AG04450 (cell line): ENCODE results near the gene MRPS18C. TPM values are rescaled to one million over a fixed set of nuclear protein-coding genes. Genes with fewer than 3 reads are reported as not detected.
"Not testable (repeated sequence)": the region's sequence is repeated elsewhere in the genome, so short reads cannot be mapped to it uniquely, and the experiment has no call there.

ENCODE experiments used
- CTCF ChIA-PET: fragments of 300-600, 350-600 bp; formaldehyde crosslinking; extraction: SDS; loops from one replicate; lab custom pipeline; 2022; ENCODE audit warnings: antibody characterized with exemption, inconsistent platforms; lab: Charles Lee
- POLR2A ChIA-PET: fragments of 350-600 bp; formaldehyde crosslinking; extraction: SDS; loops from one replicate; lab custom pipeline; 2021; ENCODE audit warnings: antibody characterized with exemption, inconsistent platforms; lab: Yijun Ruan, JAX
- DNase-seq: peaks from one replicate; pipeline ENCODE4 v3.0.0-alpha.2; 2011; ENCODE audit warnings: low read depth, low spot score
- H3K27ac ChIP-seq: one replicate; pipeline ENCODE4 v1.5.1; 2012; ENCODE audit warnings: low read depth, low read length, control low read depth
- H3K27me3 ChIP-seq: one replicate; pipeline ENCODE4 v1.6.0; 2012; ENCODE audit warnings: low read length; ENCODE audit not compliant: control insufficient read depth, insufficient read depth
- H3K4me3 ChIP-seq: 2 replicates; pipeline ENCODE4 v1.5.1; 2011; ENCODE audit warnings: mild to moderate bottlenecking, low read depth, low read length, control low read depth
- H3K9me3 ChIP-seq: 2 replicates; pipeline ENCODE4 v1.5.1; 2012; ENCODE audit warnings: low read length; ENCODE audit not compliant: control insufficient read depth, insufficient read depth
- CTCF ChIP-seq: IDR thresholded peaks from 2 replicates; pipeline ENCODE4 v1.5.1; 2011; ENCODE audit warnings: low read depth, low read length, control low read depth, inconsistent platforms
- polyA plus RNA-seq: library from polyadenylated mRNA; depleted of rRNA; stranded (reverse); fragments of >200 nt; gene quantifications from 2 replicates; pipeline ENCODE4 v1.2.3, GENCODE V29; 2011

The MRPS18C gene
- polyA plus RNA-seq, 1 experiment = 40.1 TPM

DNA sequence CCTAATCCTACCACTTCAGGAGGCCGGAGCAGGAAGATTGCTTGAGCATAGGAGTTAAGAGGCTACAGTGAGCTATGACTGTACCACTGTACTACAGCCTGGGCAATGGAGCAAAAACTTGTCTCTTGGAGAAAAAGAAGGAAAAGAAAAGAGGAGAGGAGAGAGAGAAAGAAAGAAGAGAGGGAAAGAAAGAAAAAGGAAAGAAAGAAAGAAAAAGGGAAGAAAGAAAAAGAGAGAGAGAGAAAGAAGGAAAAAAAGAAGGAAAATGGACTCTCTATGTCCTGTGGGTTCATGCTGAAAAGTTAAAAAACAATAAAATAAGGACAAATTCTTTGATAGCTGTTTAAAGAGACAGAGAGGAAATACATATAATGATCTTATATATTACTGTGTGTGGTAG, 42.3 kb downstream of the MRPS18C start:
- TF ChIP-seq CTCF = no peak
- peaks cover 6% of the 10 kb centered on the region for H3K27me3 ChIP-seq
- POLR2A ChIA-PET = interaction anchor here (0.6 kb wide), 1 partner anchor 519 kb away, joined by 3 read pairs; no protein-coding TSS in a partner anchor
- no peak for DNase-seq
- H3K27ac ChIP-seq = no peak overlapping the region
- H3K9me3 ChIP-seq = no peaks in the 10 kb centered on the region; the same call in 1 of the 2 replicates
- no peak overlapping the region for H3K4me3 ChIP-seq
- CTCF ChIA-PET = interaction anchor here (0.7 to 2.1 kb wide), 3 partner anchors 11 to 145 kb away, joined by 3 to 5 read pairs (median 3); no protein-coding TSS in a partner anchor

DNA sequence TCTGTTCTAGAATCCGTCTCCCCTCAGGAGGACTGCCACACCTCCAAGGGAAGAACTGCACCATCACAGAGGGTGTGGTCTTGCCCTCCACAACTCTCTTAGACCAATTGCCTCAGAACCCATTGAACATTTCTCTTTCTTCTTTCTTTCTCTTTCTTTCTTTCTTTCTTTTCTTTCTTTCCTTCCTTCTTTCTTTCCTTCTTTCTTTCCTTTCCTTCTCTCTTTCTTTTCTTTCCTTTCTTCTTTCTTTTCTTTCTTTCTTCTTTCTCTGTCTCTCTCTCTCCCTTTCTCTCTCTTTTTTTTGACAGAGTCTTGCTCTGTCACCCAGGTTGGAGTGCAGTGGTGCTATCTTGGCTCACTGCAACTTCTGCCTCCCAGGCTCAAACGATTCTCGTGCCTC, 45.8 kb downstream of the MRPS18C start:
- H3K4me3 ChIP-seq, H3K27ac ChIP-seq, POLR2A ChIA-PET, CTCF ChIA-PET, DNase-seq, H3K27me3 ChIP-seq, H3K9me3 ChIP-seq: not testable (repeated sequence)

DNA sequence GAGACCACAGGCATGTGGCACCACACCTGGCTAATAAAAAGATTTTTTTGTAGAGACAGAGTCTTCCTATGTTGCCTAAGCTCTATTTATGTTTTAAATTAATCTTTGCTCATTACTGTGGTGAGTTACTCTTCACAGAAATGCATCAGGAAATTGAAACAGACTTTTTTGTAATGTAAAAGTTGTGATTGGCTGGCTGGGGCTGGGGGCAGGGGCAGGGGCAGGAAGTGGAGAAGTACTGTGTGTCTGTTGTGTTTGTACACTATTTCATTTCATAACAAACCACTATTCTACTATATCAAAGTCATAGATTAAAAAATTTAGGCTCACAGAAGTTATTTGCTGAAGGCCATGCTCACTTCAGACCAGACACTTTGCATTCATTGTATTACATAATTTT, 48.1 kb downstream of the MRPS18C start:
- Histone ChIP-seq H3K4me3 (no peak overlapping the region), H3K27ac (no peak overlapping the region), H3K9me3 (no peaks in the 10 kb centered on the region), H3K27me3 (peaks cover 3% of the 10 kb centered on the region)
- CTCF ChIA-PET = interaction anchor here (2.7 kb wide), 1 partner anchor 141 kb away, joined by 7 read pairs; no protein-coding TSS in a partner anchor
- no peak for DNase-seq
- TF ChIP-seq CTCF = no peak
- POLR2A ChIA-PET = no interaction called here

GRCh38 chr4:83504503-83504902, 48.6 kb downstream of the MRPS18C start:
- Histone ChIP-seq H3K27ac (no peak overlapping the region), H3K27me3 (peaks cover 3% of the 10 kb centered on the region), H3K4me3 (no peak overlapping the region), H3K9me3 (no peaks in the 10 kb centered on the region)
- no peak for DNase-seq
- ChIA-PET POLR2A (no interaction called here), CTCF (interaction anchor here (2.7 kb wide), 1 partner anchor 141 kb away, joined by 7 read pairs; no protein-coding TSS in a partner anchor)
- TF ChIP-seq CTCF = no peak

DNA sequence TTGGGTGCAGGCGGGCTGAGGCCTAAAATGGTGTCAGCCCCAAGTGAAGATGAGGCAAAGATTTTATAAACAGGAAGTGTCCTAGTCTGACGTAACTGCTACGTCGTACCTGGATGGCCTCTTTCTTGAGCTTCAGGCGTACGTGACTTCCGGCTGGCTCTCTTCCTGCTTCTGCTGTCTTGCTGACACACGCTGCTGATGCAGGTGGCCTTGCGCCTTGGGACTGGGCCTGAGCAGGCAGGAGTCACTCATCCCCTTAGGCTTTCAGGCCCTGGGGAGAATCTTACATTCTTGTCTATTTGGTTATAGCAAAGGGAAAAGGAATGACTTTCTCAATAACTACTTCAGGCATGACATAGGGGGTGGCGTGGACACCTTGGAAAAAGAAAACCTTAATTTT, 49.1 kb downstream of the MRPS18C start:
- H3K27me3 ChIP-seq = peaks cover 3% of the 10 kb centered on the region
- ChIA-PET POLR2A (no interaction called here), CTCF (interaction anchor here (2.7 kb wide), 1 partner anchor 140 kb away, joined by 7 read pairs; no protein-coding TSS in a partner anchor)

More for the DNA sequence above, 49.1 kb downstream of the MRPS18C start:
- no peak for TF ChIP-seq CTCF
- no peaks in the 10 kb centered on the region for H3K9me3 ChIP-seq
- no peak for DNase-seq
- H3K4me3 ChIP-seq = no peak overlapping the region
- no peak overlapping the region for H3K27ac ChIP-seq
